Fibroblast of lung (primary cell): Measurements from ENCODE around the gene PTPN20. TPM values are rescaled to one million over a fixed set of nuclear protein-coding genes. Genes with fewer than 3 reads are reported as not detected.

ENCODE experiments used
- DNase-seq, 2 donors: peaks; one replicate each; pipeline versions ENCODE4 v3.0.0 to v3.0.0-alpha.2; 2010; ENCODE audit warnings: low read depth in 2 of 2
- H2AFZ ChIP-seq: 2 replicates; pipeline ENCODE4 v1.5.1; 2012; ENCODE audit warnings: low read length, control low read depth, inconsistent platforms
- H3K27ac ChIP-seq: 2 replicates; pipeline ENCODE4 v1.5.1; 2011; ENCODE audit warnings: low read length, control low read depth; ENCODE audit not compliant: insufficient read depth
- H3K27me3 ChIP-seq: 2 replicates; pipeline ENCODE4 v1.5.1; 2011; ENCODE audit warnings: mild to moderate bottlenecking, low read length; ENCODE audit not compliant: control insufficient read depth, insufficient read depth
- H3K36me3 ChIP-seq: 2 replicates; pipeline ENCODE4 v1.5.1; 2011; ENCODE audit warnings: low read length; ENCODE audit not compliant: control insufficient read depth, insufficient read depth
- H3K4me1 ChIP-seq: 2 replicates; pipeline ENCODE4 v1.5.1; 2011; ENCODE audit warnings: low read length; ENCODE audit not compliant: control insufficient read depth, insufficient read depth; ENCODE audit errors: extremely low read depth
- H3K4me2 ChIP-seq: 2 replicates; pipeline ENCODE4 v1.5.1; 2011; ENCODE audit warnings: low read length, control low read depth; ENCODE audit not compliant: insufficient read depth; ENCODE audit errors: extremely low read depth
- H3K4me3 ChIP-seq, 4 experiments: fragments of 200-600 bp in 1 of 4; sonication (generic) in 1 of 4; replicated peaks in 1 of 4; 2 replicates each; pipeline ENCODE4 v1.5.1; 2011 to 2016; ENCODE audit warnings: low read length in 4 of 4, low read depth in 3 of 4, mild to moderate bottlenecking in 3 of 4, control low read depth in 2 of 4, inconsistent platforms in 1 of 4, mixed read lengths in 1 of 4; ENCODE audit not compliant: insufficient read depth in 1 of 4; ENCODE audit errors: control extremely low read depth in 1 of 4
- H3K79me2 ChIP-seq: 2 replicates; pipeline ENCODE4 v1.5.1; 2012; ENCODE audit warnings: mild to moderate bottlenecking, low read length, inconsistent platforms; ENCODE audit not compliant: control insufficient read depth, insufficient read depth
- H3K9ac ChIP-seq: 2 replicates; pipeline ENCODE4 v1.5.1; 2011; ENCODE audit warnings: mild to moderate bottlenecking, low read length, control low read depth; ENCODE audit not compliant: insufficient read depth
- H3K9me3 ChIP-seq: 2 replicates; pipeline ENCODE4 v1.5.1; 2012; ENCODE audit warnings: low read depth, low read length; ENCODE audit not compliant: control insufficient read depth, insufficient read depth
- H4K20me1 ChIP-seq: 2 replicates; pipeline ENCODE4 v1.5.1; 2011; ENCODE audit warnings: low read length; ENCODE audit not compliant: control insufficient read depth, insufficient read depth; ENCODE audit errors: extremely low read depth
- EZH2 ChIP-seq: IDR thresholded peaks from 2 replicates; pipeline ENCODE4 v1.5.1; 2012; ENCODE audit warnings: low read length, control low read depth, mild to moderate bottlenecking; ENCODE audit errors: missing control alignments
- polyA plus RNA-seq, 2 donors: library from polyadenylated mRNA; depleted of rRNA in 1 of 2; stranded (reverse) in 1 of 2; unstranded in 1 of 2; fragments of >200 nt; gene quantifications; 2 replicates each; pipeline ENCODE4 v1.2.1, GENCODE V29; 2011 to 2012; ENCODE audit warnings: missing spikeins in 1 of 2
- total RNA-seq: library from RNA; depleted of rRNA; stranded (reverse); fragments of >200 nt; gene quantifications from 2 replicates; pipeline ENCODE4 v1.2.1, GENCODE V29; 2014
- TF ChIP-seq, protein P1 (sequence below), 2 donors: IDR thresholded peaks in 1 of 2; conservative IDR thresholded peaks in 1 of 2; 1 replicate in 1 of 2; 2 replicates in 1 of 2; pipeline ENCODE4 v1.5.1; 2011 to 2012; ENCODE audit warnings: low read length in 2 of 2, control low read depth in 1 of 2, inconsistent platforms in 1 of 2, low read depth in 1 of 2, mild to moderate bottlenecking in 1 of 2

Gene PTPN20
- total and polyA plus RNA-seq, 2 donors (not counting 1 experiment from before 2014, with no cell fraction given): 0.23 to 0.33 TPM

DNA sequence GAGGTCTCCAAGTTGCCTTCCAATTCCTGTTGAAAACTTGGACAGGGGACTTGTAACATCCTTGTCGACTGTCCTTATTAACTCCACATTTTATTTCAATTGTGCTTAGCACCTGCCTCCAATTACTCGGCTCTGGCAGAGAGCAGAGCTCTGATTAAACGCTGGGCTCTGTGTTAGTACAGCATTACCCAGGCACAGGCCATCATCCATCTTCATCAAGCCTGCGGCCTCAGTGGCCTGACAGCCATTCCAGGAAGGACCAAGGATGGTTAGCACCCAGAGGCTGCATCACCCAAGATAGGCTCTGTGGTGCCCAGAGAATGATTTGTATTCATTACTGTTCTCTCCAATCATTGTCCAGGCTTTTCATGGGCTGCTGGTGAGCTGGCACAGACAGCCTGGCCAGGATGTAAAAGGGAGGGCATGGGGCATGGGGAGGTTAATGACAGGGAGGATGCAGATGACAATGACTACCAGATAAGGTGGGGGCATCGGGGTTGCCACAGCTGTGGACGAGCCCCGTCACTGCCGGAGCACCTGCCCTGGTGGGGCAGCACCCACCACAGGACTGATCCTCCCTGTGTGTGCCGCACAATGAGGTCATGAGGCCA is 123.3 kb downstream of the PTPN20 start:
- Histone ChIP-seq H3K9ac (no peak overlapping the region), H3K27me3 (peaks cover 6% of the 10 kb centered on the region), H3K36me3 (no peaks in the 10 kb centered on the region), H3K4me1 (no peaks in the 10 kb centered on the region), H3K4me2 (no peak overlapping the region), H3K9me3 (no peaks in the 10 kb centered on the region), H3K4me3 (no peak overlapping the region), H4K20me1 (no peaks in the 10 kb centered on the region), H3K79me2 (no peaks in the 10 kb centered on the region), H2AFZ (no peak overlapping the region), H3K27ac (no peak overlapping the region)
- TF ChIP-seq, protein P1, sequence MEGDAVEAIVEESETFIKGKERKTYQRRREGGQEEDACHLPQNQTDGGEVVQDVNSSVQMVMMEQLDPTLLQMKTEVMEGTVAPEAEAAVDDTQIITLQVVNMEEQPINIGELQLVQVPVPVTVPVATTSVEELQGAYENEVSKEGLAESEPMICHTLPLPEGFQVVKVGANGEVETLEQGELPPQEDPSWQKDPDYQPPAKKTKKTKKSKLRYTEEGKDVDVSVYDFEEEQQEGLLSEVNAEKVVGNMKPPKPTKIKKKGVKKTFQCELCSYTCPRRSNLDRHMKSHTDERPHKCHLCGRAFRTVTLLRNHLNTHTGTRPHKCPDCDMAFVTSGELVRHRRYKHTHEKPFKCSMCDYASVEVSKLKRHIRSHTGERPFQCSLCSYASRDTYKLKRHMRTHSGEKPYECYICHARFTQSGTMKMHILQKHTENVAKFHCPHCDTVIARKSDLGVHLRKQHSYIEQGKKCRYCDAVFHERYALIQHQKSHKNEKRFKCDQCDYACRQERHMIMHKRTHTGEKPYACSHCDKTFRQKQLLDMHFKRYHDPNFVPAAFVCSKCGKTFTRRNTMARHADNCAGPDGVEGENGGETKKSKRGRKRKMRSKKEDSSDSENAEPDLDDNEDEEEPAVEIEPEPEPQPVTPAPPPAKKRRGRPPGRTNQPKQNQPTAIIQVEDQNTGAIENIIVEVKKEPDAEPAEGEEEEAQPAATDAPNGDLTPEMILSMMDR (conservative IDR thresholded peaks at IDR 0.05 in 1 of 2, IDR thresholded peaks at IDR 0.05 in 1 of 2; ENCODE audit: low read depth in 1 of 2, low read length in 2 of 2): no peak
- TF ChIP-seq EZH2: no peak
- no peak for DNase-seq

DNA sequence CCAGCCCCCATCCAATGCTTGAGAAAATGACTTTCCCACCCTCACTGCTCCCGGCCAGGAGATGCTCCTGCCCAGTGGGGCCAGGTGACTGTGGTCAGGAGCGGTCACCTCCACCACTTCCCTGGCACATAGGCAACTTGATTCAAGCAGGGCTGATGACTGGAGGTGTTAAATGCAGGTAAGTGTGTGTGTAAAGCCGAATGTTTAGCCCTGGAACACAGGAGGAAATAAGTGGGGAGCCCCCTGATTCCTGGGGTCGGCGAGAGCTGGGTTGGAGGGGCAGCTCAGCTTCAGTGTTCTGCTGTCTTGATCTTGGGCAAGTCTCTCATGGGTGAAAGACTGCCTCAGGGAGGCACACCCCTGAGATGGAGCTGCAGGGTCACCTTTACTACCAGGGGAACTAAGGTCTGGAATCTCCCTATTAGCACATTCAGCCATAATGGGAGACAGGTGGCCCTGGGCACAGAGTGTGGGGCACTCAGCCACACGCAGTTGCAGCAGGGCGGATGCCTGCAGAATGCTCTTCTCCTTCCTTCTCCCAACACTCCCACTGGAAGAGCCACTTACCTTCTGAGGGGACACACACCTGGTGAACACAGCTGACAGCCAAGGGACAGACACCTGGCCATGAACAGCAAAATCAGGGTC is 124.1 kb downstream of the PTPN20 start:
- Histone ChIP-seq H3K79me2 (no peaks in the 10 kb centered on the region), H3K27ac (no peak overlapping the region), H3K36me3 (no peaks in the 10 kb centered on the region), H3K4me3 (no peak overlapping the region), H3K4me2 (no peak overlapping the region), H3K27me3 (peaks cover 6% of the 10 kb centered on the region), H3K9ac (no peak overlapping the region), H3K4me1 (no peaks in the 10 kb centered on the region), H4K20me1 (no peaks in the 10 kb centered on the region), H2AFZ (no peak overlapping the region), H3K9me3 (no peaks in the 10 kb centered on the region)
- no peak for DNase-seq
- TF ChIP-seq, protein P1 (conservative IDR thresholded peaks at IDR 0.05 in 1 of 2, IDR thresholded peaks at IDR 0.05 in 1 of 2; ENCODE audit: low read depth in 1 of 2, low read length in 2 of 2): no peak
- TF ChIP-seq EZH2: no peak

DNA sequence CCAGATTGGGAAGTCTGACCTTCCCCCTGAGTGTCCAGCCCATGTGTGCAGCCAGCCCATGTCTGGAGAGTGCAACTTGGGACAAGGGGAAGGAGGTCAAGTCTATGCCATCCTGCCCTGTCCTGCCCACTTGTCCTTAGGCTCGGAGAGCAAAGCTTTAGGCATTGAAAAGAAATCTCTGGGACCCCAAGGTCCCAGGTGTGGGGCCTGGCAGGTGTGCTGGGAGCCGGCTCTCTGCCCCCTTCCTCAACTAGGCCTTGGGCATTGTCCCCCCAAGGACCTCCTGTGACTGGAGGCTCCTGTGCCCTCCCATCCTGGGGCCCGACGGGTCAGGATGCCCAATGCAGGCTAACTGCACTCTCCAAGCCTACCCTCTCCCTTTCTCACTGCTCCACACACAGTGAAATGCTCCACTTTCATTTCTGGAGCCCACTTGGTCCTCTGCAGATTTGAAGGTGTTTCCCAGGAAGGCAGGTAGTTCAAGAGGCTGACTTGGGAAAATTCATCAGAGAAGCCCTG is 124.7 kb downstream of the PTPN20 start:
- no peaks in the 10 kb centered on the region for H3K79me2 ChIP-seq
- H2AFZ ChIP-seq: no peak overlapping the region
- no peak overlapping the region for H3K9ac ChIP-seq
- TF ChIP-seq, protein P1 (conservative IDR thresholded peaks at IDR 0.05 in 1 of 2, IDR thresholded peaks at IDR 0.05 in 1 of 2; ENCODE audit: low read depth in 1 of 2, low read length in 2 of 2): no peak
- no peak for TF ChIP-seq EZH2
- DNase-seq: no peak
- no peaks in the 10 kb centered on the region for H3K9me3 ChIP-seq
- no peaks in the 10 kb centered on the region for H3K36me3 ChIP-seq
- no peaks in the 10 kb centered on the region for H4K20me1 ChIP-seq
- no peak overlapping the region for H3K4me3 ChIP-seq
- H3K4me2 ChIP-seq: no peak overlapping the region
- H3K27me3 ChIP-seq: peaks cover 6% of the 10 kb centered on the region
- no peak overlapping the region for H3K27ac ChIP-seq
- H3K4me1 ChIP-seq: no peaks in the 10 kb centered on the region
